K562 (cell line): ENCODE data around the gene TMA7B. TPM values are rescaled to one million over a fixed set of nuclear protein-coding genes. Genes with fewer than 3 reads are reported as not detected.
A peak's percentile ranks its signal among the peaks of the same experiment; 100 is the strongest.

ENCODE experiments used
- ATAC-seq: fragments of 200-7000 bp; cut with Tn5 transposase; 3 replicates; pipeline ENCODE4 v1.9.1; 2020; ENCODE audit warnings: moderate library complexity
- BruUV-seq: library from RNA; stranded (reverse); fragments of 400-500 nt; replicated peaks from 2 replicates; lab custom pipeline; 2021; lab: Mats Ljungman, UMichigan
- CTCF ChIA-PET: fragments of 300-600 bp; formaldehyde crosslinking; extraction: SDS; loops from one replicate; lab custom pipeline; 2021; ENCODE audit warnings: low intra/inter-chr PET ratio; lab: Yijun Ruan, JAX
- POLR2A ChIA-PET: fragments of 300-600, 350-650 bp; sonication (Branson Sonifier 250); formaldehyde crosslinking; extraction: SDS; loops from one replicate; lab custom pipeline; 2021; ENCODE audit warnings: antibody characterized with exemption, inconsistent platforms; lab: Yijun Ruan, JAX
- DNase-seq, 4 experiments: peaks; one replicate each; pipeline versions ENCODE4 v3.0.0 to v3.0.0-alpha.2; 2011 to 2018; ENCODE audit warnings: low spot score in 3 of 4, mixed read lengths in 3 of 4; ENCODE audit errors: extremely low read depth in 1 of 4
- FAIRE-seq: peaks from 2 replicates; lab custom pipeline; 2011; peaks lifted over from hg19 to GRCh38; lab: Jason Lieb, UNC
- H2AFZ ChIP-seq: 2 replicates; pipeline ENCODE4 v1.6.0; 2011; ENCODE audit warnings: low read depth, low read length, control low read depth, inconsistent platforms
- H3K27ac ChIP-seq: fragments of 200-600 bp; 3 replicates; pipeline ENCODE4 v1.8.0; 2011; ENCODE audit warnings: low read depth, mild to moderate bottlenecking, control low read depth, inconsistent platforms, low read length, moderate library complexity, mixed read lengths; ENCODE audit errors: extremely low read depth
- H3K27me3 ChIP-seq, 2 experiments: fragments of 300-600 bp in 1 of 2; 2 replicates in 1 of 2; 3 replicates in 1 of 2; pipeline versions ENCODE4 v1.6.0 to v1.8.0; 2011; ENCODE audit warnings: inconsistent platforms in 2 of 2, low read length in 2 of 2, mild to moderate bottlenecking in 1 of 2, mixed read lengths in 1 of 2, moderate library complexity in 1 of 2; ENCODE audit not compliant: control insufficient read depth in 2 of 2, insufficient read depth in 2 of 2
- H3K36me3 ChIP-seq: fragments of 300-600 bp; 3 replicates; pipeline ENCODE4 v1.8.0; 2011; ENCODE audit warnings: mild to moderate bottlenecking, low read length, inconsistent platforms; ENCODE audit not compliant: control insufficient read depth, insufficient read depth
- H3K4me1 ChIP-seq, 2 experiments: fragments of 200-600 bp in 1 of 2; replicated peaks in 1 of 2; 2 replicates in 1 of 2; 3 replicates in 1 of 2; pipeline versions ENCODE4 v1.5.1 to v1.8.0; 2011; ENCODE audit warnings: inconsistent platforms in 2 of 2, low read length in 2 of 2, mild to moderate bottlenecking in 1 of 2, mixed read lengths in 1 of 2, moderate library complexity in 1 of 2; ENCODE audit not compliant: control insufficient read depth in 2 of 2, insufficient read depth in 2 of 2
- H3K4me2 ChIP-seq: 2 replicates; pipeline ENCODE4 v1.6.1; 2011; ENCODE audit warnings: low read length, control low read depth, inconsistent platforms, mixed read lengths; ENCODE audit not compliant: insufficient read depth
- H3K4me3 ChIP-seq: fragments of 200-600 bp; sonication (generic), shearing (Covaris generic); 2 replicates; pipeline ENCODE4 v1.5.1; 2016; ENCODE audit warnings: control low read depth, inconsistent platforms
- H3K79me2 ChIP-seq: fragments of 200-600 bp; 3 replicates; pipeline ENCODE4 v1.8.0; 2011; ENCODE audit warnings: low read length, inconsistent platforms; ENCODE audit not compliant: control insufficient read depth, insufficient read depth
- H3K9ac ChIP-seq, 2 experiments: 2 replicates each; pipeline versions ENCODE4 v1.6.0 to v1.6.1; 2011; ENCODE audit warnings: low read depth in 2 of 2, low read length in 2 of 2, control low read depth in 1 of 2, inconsistent platforms in 1 of 2, mild to moderate bottlenecking in 1 of 2, mixed read lengths in 1 of 2; ENCODE audit not compliant: insufficient read depth in 1 of 2
- H3K9me1 ChIP-seq: one replicate; pipeline ENCODE4 v1.6.0; 2011; ENCODE audit warnings: inconsistent platforms, mild to moderate bottlenecking, low read length, moderate library complexity; ENCODE audit not compliant: control insufficient read depth, insufficient read depth
- H3K9me3 ChIP-seq: replicated peaks from 2 replicates; pipeline ENCODE4 v1.5.1; 2011; ENCODE audit warnings: low read depth, low read length, inconsistent platforms; ENCODE audit not compliant: control insufficient read depth, insufficient read depth
- H4K20me1 ChIP-seq: replicated peaks from 2 replicates; pipeline ENCODE4 v1.6.1; 2011; ENCODE audit warnings: low read length, inconsistent platforms, mixed read lengths; ENCODE audit not compliant: control insufficient read depth, insufficient read depth
- BMI1 ChIP-seq: fragments of 150-350 bp; IDR thresholded peaks from 2 replicates; pipeline ENCODE4 v1.6.1; 2014; ENCODE audit warnings: low read length
- HSF4 ChIP-seq: fragments of 250-450 bp; sonication (Bioruptor Pico); IDR thresholded peaks from 2 replicates; pipeline ENCODE4 v2.1.2; 2022; ENCODE audit warnings: mild to moderate bottlenecking, moderate library complexity, borderline replicate concordance
- MAFK ChIP-seq: IDR thresholded peaks from 2 replicates; pipeline ENCODE4 v1.6.1; 2011; ENCODE audit warnings: low read length, improper control_type of control experiment
- NBN ChIP-seq: fragments of 450-650 bp; IDR thresholded peaks from 2 replicates; pipeline ENCODE4 v1.6.1; 2016; ENCODE audit warnings: low read depth, mild to moderate bottlenecking
- RFX7 ChIP-seq: fragments of 250-450 bp; sonication (Bioruptor Pico); IDR thresholded peaks from 2 replicates; pipeline ENCODE4 v1.5.1; 2021; ENCODE audit warnings: mild to moderate bottlenecking
- SFPQ ChIP-seq: fragments of 200-400 bp; formaldehyde crosslinking; IDR thresholded peaks from 2 replicates; pipeline ENCODE4 v1.6.1; 2017; ENCODE audit warnings: mild to moderate bottlenecking, low read depth, low read length, moderate library complexity
- TARDBP ChIP-seq: fragments of 450-650 bp; IDR thresholded peaks from 2 replicates; pipeline ENCODE4 v1.6.1; 2016
- ZNF12 ChIP-seq: sonication (generic); formaldehyde crosslinking; IDR thresholded peaks from 2 replicates; pipeline ENCODE4 v1.4.0; 2020; ENCODE audit warnings: mild to moderate bottlenecking, missing genetic modification reagents
- WGBS: fragments of 100-300 bp; shearing (Covaris generic); methylation state at CpG from one replicate; pipeline ENCODE4 v1.1.6; 2016; ENCODE audit warnings: low coverage, mixed read lengths; ENCODE audit not compliant: insufficient coverage; ENCODE audit errors: missing lambda C conversion rate; 5-methylcytosine and 5-hydroxymethylcytosine counted together
- in situ Hi-C: fragments of 300-500 bp; cut with MboI; formaldehyde crosslinking; loops from 4 replicates; pipeline ENCODE4 v1.15.0; 2018; ENCODE audit warnings: inconsistent platforms, mixed read lengths
- intact Hi-C: fragments of 100-400 bp; cut with micrococcal nuclease; formaldehyde crosslinking; loops from 2 replicates; pipeline ENCODE4 v1.14.2; 2022
- polyA plus RNA-seq, 8 experiments: library from polyadenylated mRNA; depleted of rRNA in 4 of 8; stranded (reverse) in 5 of 8; unstranded in 3 of 8; fragments of >200 nt; fragmentation: Nextera tagmentation in 2 of 8; fragmentation: Illumina TruSeq in 1 of 8; extraction: Ambion mirVana in 2 of 8; extraction: Trizol in 1 of 8; gene quantifications; 2 replicates each; pipeline versions ENCODE4 v1.2.1 to v1.2.3, GENCODE V29; 2011 to 2014; ENCODE audit warnings: inconsistent platforms in 1 of 8, missing spikeins in 1 of 8
- total RNA-seq, 7 experiments: library from RNA; depleted of rRNA in 6 of 7; stranded (reverse); fragments of >200 nt in 6 of 7; fragmentation: Illumina TruSeq in 2 of 7; extraction: Trizol in 2 of 7; gene quantifications; 2 replicates each; pipeline versions ENCODE4 v1.2.1 to v1.2.3, GENCODE V29; 2011 to 2021; ENCODE audit warnings: low replicate concordance in 1 of 7
- TF ChIP-seq, protein P1 (sequence below): fragments of 250-450 bp; sonication (Bioruptor Pico); IDR thresholded peaks from 2 replicates; pipeline ENCODE4 v1.5.1; 2021; ENCODE audit warnings: mild to moderate bottlenecking
- TF ChIP-seq, protein P2 (sequence below): fragments of 250-450 bp; sonication (Bioruptor Pico); IDR thresholded peaks from 2 replicates; pipeline ENCODE4 v1.9.0; 2021; ENCODE audit warnings: mild to moderate bottlenecking, inconsistent platforms

TMA7B gene
- total and polyA plus RNA-seq, 9 of the 15 experiments (the other 6 are each of a cell fraction or from before 2014, with no cell fraction given): 5.6 to 14.2 (median 11.8) TPM

DNA sequence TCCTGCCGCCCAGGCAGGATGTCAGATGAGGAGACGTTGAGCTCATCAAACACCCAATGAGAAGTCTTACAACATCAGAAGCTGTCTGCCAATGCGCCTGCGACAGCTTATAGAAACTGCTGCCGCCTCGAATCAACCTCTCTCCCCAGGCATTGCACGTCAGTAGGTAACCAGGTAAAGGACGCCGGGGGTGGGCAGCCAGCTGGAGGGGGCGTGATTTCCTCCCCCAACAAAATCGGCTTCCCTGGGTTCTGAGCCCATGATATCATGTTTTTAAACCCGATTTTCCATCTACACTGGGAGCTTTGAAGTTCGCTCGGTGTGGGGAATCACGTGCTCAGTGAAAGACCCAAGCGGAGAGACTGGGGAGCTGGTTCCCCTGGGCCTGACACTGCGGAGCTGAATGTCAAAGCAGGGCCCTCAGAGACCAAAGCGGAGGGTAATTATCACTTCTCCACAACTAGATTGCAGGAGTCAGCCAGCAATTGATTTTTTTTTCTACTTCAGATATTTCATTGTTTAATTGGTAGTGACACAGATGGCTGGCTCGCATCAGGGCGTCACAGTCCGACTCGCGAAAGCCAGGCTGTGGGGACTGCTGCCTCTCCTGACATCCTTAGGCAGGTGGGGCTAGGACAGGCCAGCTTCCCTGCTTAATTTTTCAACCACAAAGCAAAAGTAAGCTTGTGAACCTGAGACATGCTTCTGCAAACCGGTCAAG lies 49.9 kb downstream of the TMA7B start:
- Histone ChIP-seq H3K4me3 (no peak overlapping the region), H3K9me1 (no peaks in the 10 kb centered on the region), H3K9me3 (no peaks in the 10 kb centered on the region), H3K27me3 (peaks cover 0 to 8% of the 10 kb centered on the region in 2 experiments; a peak in 1 of 5 replicates), H2AFZ (no peak overlapping the region), H4K20me1 (no peaks in the 10 kb centered on the region), H3K27ac (no peak overlapping the region), H3K9ac (peak overlapping the region in 1 of 2 experiments; percentile 55; a peak in 1 of 4 replicates), H3K4me2 (no peak overlapping the region), H3K4me1 (peaks cover 13 to 23% of the 10 kb centered on the region in 2 experiments), H3K79me2 (no peaks in the 10 kb centered on the region), H3K36me3 (no peaks in the 10 kb centered on the region)
- BruUV-seq: no TSS peak
- FAIRE-seq (no peak), ATAC-seq (no peak), DNase-seq (no peak)
- intact Hi-C loops (no loop called here), in situ Hi-C loops (no loop called here)
- ChIA-PET POLR2A (interaction anchor here (0.6 to 1.3 kb wide), 6 partner anchors 11 to 60 kb away, joined by 3 to 4 read pairs (median 3); no protein-coding TSS in a partner anchor), CTCF (no interaction called here)
- 64% methylated on average over 15 of the region's 24 CpGs for WGBS
- TF ChIP-seq, protein P1, sequence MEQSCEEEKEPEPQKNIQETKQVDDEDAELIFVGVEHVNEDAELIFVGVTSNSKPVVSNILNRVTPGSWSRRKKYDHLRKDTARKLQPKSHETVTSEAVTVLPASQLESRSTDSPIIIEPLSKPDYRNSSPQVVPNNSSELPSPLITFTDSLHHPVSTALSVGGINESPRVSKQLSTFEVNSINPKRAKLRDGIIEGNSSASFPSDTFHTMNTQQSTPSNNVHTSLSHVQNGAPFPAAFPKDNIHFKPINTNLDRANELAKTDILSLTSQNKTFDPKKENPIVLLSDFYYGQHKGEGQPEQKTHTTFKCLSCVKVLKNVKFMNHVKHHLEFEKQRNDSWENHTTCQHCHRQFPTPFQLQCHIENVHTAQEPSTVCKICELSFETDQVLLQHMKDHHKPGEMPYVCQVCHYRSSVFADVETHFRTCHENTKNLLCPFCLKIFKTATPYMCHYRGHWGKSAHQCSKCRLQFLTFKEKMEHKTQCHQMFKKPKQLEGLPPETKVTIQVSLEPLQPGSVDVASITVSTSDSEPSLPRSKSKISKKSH: no peak
- TF ChIP-seq ZNF12 (CRISPR knock-in tag): no peak
- TF ChIP-seq SFPQ: no peak
- no peak for TF ChIP-seq MAFK
- TF ChIP-seq, protein P2, sequence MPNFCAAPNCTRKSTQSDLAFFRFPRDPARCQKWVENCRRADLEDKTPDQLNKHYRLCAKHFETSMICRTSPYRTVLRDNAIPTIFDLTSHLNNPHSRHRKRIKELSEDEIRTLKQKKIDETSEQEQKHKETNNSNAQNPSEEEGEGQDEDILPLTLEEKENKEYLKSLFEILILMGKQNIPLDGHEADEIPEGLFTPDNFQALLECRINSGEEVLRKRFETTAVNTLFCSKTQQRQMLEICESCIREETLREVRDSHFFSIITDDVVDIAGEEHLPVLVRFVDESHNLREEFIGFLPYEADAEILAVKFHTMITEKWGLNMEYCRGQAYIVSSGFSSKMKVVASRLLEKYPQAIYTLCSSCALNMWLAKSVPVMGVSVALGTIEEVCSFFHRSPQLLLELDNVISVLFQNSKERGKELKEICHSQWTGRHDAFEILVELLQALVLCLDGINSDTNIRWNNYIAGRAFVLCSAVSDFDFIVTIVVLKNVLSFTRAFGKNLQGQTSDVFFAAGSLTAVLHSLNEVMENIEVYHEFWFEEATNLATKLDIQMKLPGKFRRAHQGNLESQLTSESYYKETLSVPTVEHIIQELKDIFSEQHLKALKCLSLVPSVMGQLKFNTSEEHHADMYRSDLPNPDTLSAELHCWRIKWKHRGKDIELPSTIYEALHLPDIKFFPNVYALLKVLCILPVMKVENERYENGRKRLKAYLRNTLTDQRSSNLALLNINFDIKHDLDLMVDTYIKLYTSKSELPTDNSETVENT (CRISPR knock-in tag): no peak
- no peak for TF ChIP-seq BMI1
- no peak for TF ChIP-seq RFX7 (CRISPR knock-in tag)
- TF ChIP-seq TARDBP: no peak
- TF ChIP-seq NBN: no peak
- no peak for TF ChIP-seq HSF4 (CRISPR knock-in tag)
